Rectal smooth muscle tissue (tissue), 1 donor: ENCODE data around the gene EFEMP1.

Experiments
- H3K27ac ChIP-seq: one replicate; pipeline ENCODE4 v1.7.0; 2013; ENCODE audit warnings: low read depth, low read length, inconsistent platforms
- H3K27me3 ChIP-seq: one replicate; pipeline ENCODE4 v1.7.0; 2013; ENCODE audit warnings: low read length; ENCODE audit not compliant: control insufficient read depth, insufficient read depth
- H3K36me3 ChIP-seq: one replicate; pipeline ENCODE4 v1.7.0; 2013; ENCODE audit warnings: low read length; ENCODE audit not compliant: control insufficient read depth, insufficient read depth
- H3K4me1 ChIP-seq: one replicate; pipeline ENCODE4 v1.7.0; 2013; ENCODE audit warnings: low read length; ENCODE audit not compliant: control insufficient read depth, insufficient read depth
- H3K4me3 ChIP-seq: one replicate; pipeline ENCODE4 v1.7.0; 2013; ENCODE audit warnings: low read length
- H3K9ac ChIP-seq: one replicate; pipeline ENCODE4 v1.7.0; 2013; ENCODE audit warnings: low read length

The EFEMP1 gene

GRCh38 chr2:55923091-55923981, at the start of gene EFEMP1:
EFEMP1 (minus strand) TSS chr2:55923782; CDS start chr2:55922440, 1,342 bp downstream.
- Histone ChIP-seq H3K27me3 (no peaks in the 10 kb centered on the region), H3K9ac (no peak within 1 kb of the TSS), H3K27ac (no peak within 1 kb of the TSS), H3K4me1 (no peaks in the 10 kb centered on the region), H3K36me3 (no peaks in the 10 kb centered on the region), H3K4me3 (peak within 1 kb of the TSS; percentile 64)

GRCh38 chr2:55970500-55970899, 46.9 kb upstream of the EFEMP1 start:
- no peak overlapping the region for H3K9ac ChIP-seq
- H3K27ac ChIP-seq = no peak overlapping the region
- H3K36me3 ChIP-seq = no peaks in the 10 kb centered on the region
- H3K4me1 ChIP-seq = no peaks in the 10 kb centered on the region
- H3K27me3 ChIP-seq = no peaks in the 10 kb centered on the region
- no peak overlapping the region for H3K4me3 ChIP-seq

- Histone ChIP-seq H3K4me3 (no peak overlapping the region), H3K27me3 (no peaks in the 10 kb centered on the region), H3K9ac (no peak overlapping the region), H3K4me1 (no peaks in the 10 kb centered on the region), H3K36me3 (no peaks in the 10 kb centered on the region), H3K27ac (no peak overlapping the region)
Measured at GRCh38 chr2:55968941-55969340, 45.4 kb upstream of the EFEMP1 start.

- peak overlapping the region; percentile 38 for H3K9ac ChIP-seq
- no peaks in the 10 kb centered on the region for H3K4me1 ChIP-seq
- H3K27ac ChIP-seq = no peak overlapping the region
Measured at GRCh38 chr2:55966401-55967118, 43.0 kb upstream of the EFEMP1 start.

GRCh38 chr2:55965966-55966365, 42.4 kb upstream of the EFEMP1 start:
- Histone ChIP-seq H3K4me1 (no peaks in the 10 kb centered on the region), H3K4me3 (no peak overlapping the region), H3K27me3 (no peaks in the 10 kb centered on the region), H3K36me3 (no peaks in the 10 kb centered on the region), H3K27ac (no peak overlapping the region), H3K9ac (no peak overlapping the region)

More at GRCh38 chr2:55966401-55967118, 43.0 kb upstream of the EFEMP1 start:
- H3K4me3 ChIP-seq = no peak overlapping the region
- no peaks in the 10 kb centered on the region for H3K36me3 ChIP-seq
- H3K27me3 ChIP-seq = no peaks in the 10 kb centered on the region

GRCh38 chr2:55965276-55965675, 41.7 kb upstream of the EFEMP1 start:
- Histone ChIP-seq H3K36me3 (no peaks in the 10 kb centered on the region), H3K9ac (no peak overlapping the region), H3K27me3 (no peaks in the 10 kb centered on the region), H3K4me3 (no peak overlapping the region), H3K4me1 (no peaks in the 10 kb centered on the region), H3K27ac (no peak overlapping the region)

GRCh38 chr2:55962915-55963314, 39.3 kb upstream of the EFEMP1 start:
- no peaks in the 10 kb centered on the region for H3K27me3 ChIP-seq
- H3K27ac ChIP-seq = no peak overlapping the region
- no peaks in the 10 kb centered on the region for H3K4me1 ChIP-seq
- no peak overlapping the region for H3K4me3 ChIP-seq
- no peak overlapping the region for H3K9ac ChIP-seq
- H3K36me3 ChIP-seq = no peaks in the 10 kb centered on the region

- no peaks in the 10 kb centered on the region for H3K27me3 ChIP-seq
- no peak overlapping the region for H3K27ac ChIP-seq
Measured at GRCh38 chr2:55961318-55961911, 37.8 kb upstream of the EFEMP1 start.

GRCh38 chr2:55958756-55959155, 35.2 kb upstream of the EFEMP1 start:
- Histone ChIP-seq H3K36me3 (no peaks in the 10 kb centered on the region), H3K27me3 (no peaks in the 10 kb centered on the region), H3K4me1 (no peaks in the 10 kb centered on the region), H3K27ac (no peak overlapping the region), H3K4me3 (no peak overlapping the region), H3K9ac (no peak overlapping the region)

More at GRCh38 chr2:55961318-55961911, 37.8 kb upstream of the EFEMP1 start:
- Histone ChIP-seq H3K9ac (no peak overlapping the region), H3K36me3 (no peaks in the 10 kb centered on the region), H3K4me3 (no peak overlapping the region), H3K4me1 (no peaks in the 10 kb centered on the region)

- no peak overlapping the region for H3K4me3 ChIP-seq
- H3K27me3 ChIP-seq = no peaks in the 10 kb centered on the region
- no peaks in the 10 kb centered on the region for H3K36me3 ChIP-seq
- no peak overlapping the region for H3K27ac ChIP-seq
- H3K4me1 ChIP-seq = no peaks in the 10 kb centered on the region
- no peak overlapping the region for H3K9ac ChIP-seq
Measured at GRCh38 chr2:55957142-55957541, 33.6 kb upstream of the EFEMP1 start.

- H3K27ac ChIP-seq = no peak overlapping the region
- H3K4me1 ChIP-seq = no peaks in the 10 kb centered on the region
Measured at GRCh38 chr2:55954306-55955035, 30.9 kb upstream of the EFEMP1 start.

GRCh38 chr2:55952415-55952814, 28.8 kb upstream of the EFEMP1 start:
- H3K27ac ChIP-seq = no peak overlapping the region
- no peaks in the 10 kb centered on the region for H3K27me3 ChIP-seq
- no peaks in the 10 kb centered on the region for H3K36me3 ChIP-seq
- no peaks in the 10 kb centered on the region for H3K4me1 ChIP-seq
- no peak overlapping the region for H3K4me3 ChIP-seq
- H3K9ac ChIP-seq = no peak overlapping the region

More at GRCh38 chr2:55954306-55955035, 30.9 kb upstream of the EFEMP1 start:
- no peaks in the 10 kb centered on the region for H3K36me3 ChIP-seq
- no peak overlapping the region for H3K4me3 ChIP-seq
- H3K9ac ChIP-seq = no peak overlapping the region
- no peaks in the 10 kb centered on the region for H3K27me3 ChIP-seq
